Measurements from ENCODE around the gene FAM184B. TPM values are rescaled to one million over a fixed set of nuclear protein-coding genes. Genes with fewer than 3 reads are reported as not detected.
"Not testable (repeated sequence)": the region's sequence is repeated elsewhere in the genome, so short reads cannot be mapped to it uniquely, and the experiment has no call there.

The FAM184B gene
- total RNA-seq, 1 donor from 2014 or later, result 0.02 TPM

- DNase-seq, result no peak
- Mint-ChIP-seq H3K27me3 (no peaks in the 10 kb centered on the region), H3K9me3 (peaks cover 11% of the 10 kb centered on the region), H3K27ac (no peak overlapping the region), H3K36me3 (ENCODE audit: low read depth) (no peaks in the 10 kb centered on the region), H3K4me1 (no peaks in the 10 kb centered on the region), H3K4me3 (no peak overlapping the region)
- no peak for ATAC-seq (ENCODE audit: low read depth)
- intact Hi-C loops (cut with micrococcal nuclease), result no loop called here
- POLR2A ChIA-PET, result no interaction called here
- CTCF ChIA-PET, result no interaction called here
- TF ChIP-seq CTCF (IDR thresholded peaks at IDR 0.05), result no peak
Observed at GRCh38 chr4:17694552-17694951, 86.9 kb downstream of the FAM184B start.

GRCh38 chr4:17690898-17691297 lies 90.5 kb downstream of the FAM184B start:
- Mint-ChIP-seq H3K27me3 (no peaks in the 10 kb centered on the region), H3K27ac (no peak overlapping the region), H3K4me3 (no peak overlapping the region), H3K36me3 (ENCODE audit: low read depth) (no peaks in the 10 kb centered on the region), H3K9me3 (no peaks in the 10 kb centered on the region), H3K4me1 (no peaks in the 10 kb centered on the region)
- DNase-seq (no peak), ATAC-seq (ENCODE audit: low read depth) (no peak)
- CTCF ChIA-PET, result interaction anchor here (1.6 kb wide), 1 partner anchor 118 kb away, joined by 3 read pairs; no protein-coding TSS in a partner anchor
- intact Hi-C loops (cut with micrococcal nuclease), result no loop called here
- no peak for TF ChIP-seq CTCF (IDR thresholded peaks at IDR 0.05)
- POLR2A ChIA-PET, result no interaction called here

GRCh38 chr4:17690135-17690534 lies 91.3 kb downstream of the FAM184B start:
- no peak for DNase-seq

GRCh38 chr4:17688011-17688441 lies 93.4 kb downstream of the FAM184B start:
- Mint-ChIP-seq H3K4me3 (no peak overlapping the region), H3K36me3 (ENCODE audit: low read depth) (no peaks in the 10 kb centered on the region), H3K27ac (no peak overlapping the region), H3K9me3 (no peaks in the 10 kb centered on the region), H3K27me3 (no peaks in the 10 kb centered on the region), H3K4me1 (no peaks in the 10 kb centered on the region)
- ChIA-PET POLR2A (no interaction called here), CTCF (no interaction called here)
- intact Hi-C loops (cut with micrococcal nuclease), result no loop called here
- DNase-seq (no peak), ATAC-seq (ENCODE audit: low read depth) (no peak)
- TF ChIP-seq CTCF (IDR thresholded peaks at IDR 0.05), result no peak

More at GRCh38 chr4:17690135-17690534, 91.3 kb downstream of the FAM184B start:
- ChIA-PET CTCF (no interaction called here), POLR2A (no interaction called here)
- intact Hi-C loops (cut with micrococcal nuclease), result no loop called here
- Mint-ChIP-seq H3K9me3 (no peaks in the 10 kb centered on the region), H3K36me3 (ENCODE audit: low read depth) (no peaks in the 10 kb centered on the region), H3K27me3 (no peaks in the 10 kb centered on the region), H3K4me1 (no peaks in the 10 kb centered on the region), H3K4me3 (no peak overlapping the region), H3K27ac (no peak overlapping the region)
- no peak for ATAC-seq (ENCODE audit: low read depth)
- TF ChIP-seq CTCF (IDR thresholded peaks at IDR 0.05), result no peak

GRCh38 chr4:17687237-17687857 lies 94.1 kb downstream of the FAM184B start:
- CTCF ChIA-PET, result no interaction called here

GRCh38 chr4:17684648-17685047 lies 96.8 kb downstream of the FAM184B start:
- intact Hi-C loops (cut with micrococcal nuclease); H3K36me3 Mint-ChIP-seq (ENCODE audit: low read depth); H3K9me3 Mint-ChIP-seq; H3K4me3 Mint-ChIP-seq; ATAC-seq (ENCODE audit: low read depth); H3K27ac Mint-ChIP-seq; CTCF ChIA-PET; DNase-seq; POLR2A ChIA-PET; H3K27me3 Mint-ChIP-seq; H3K4me1 Mint-ChIP-seq: not testable (repeated sequence)

More at GRCh38 chr4:17687237-17687857, 94.1 kb downstream of the FAM184B start:
- H3K36me3 Mint-ChIP-seq (ENCODE audit: low read depth), result no peaks in the 10 kb centered on the region
- H3K4me1 Mint-ChIP-seq, result no peaks in the 10 kb centered on the region
- POLR2A ChIA-PET, result no interaction called here
- H3K4me3 Mint-ChIP-seq, result no peak overlapping the region
- no peaks in the 10 kb centered on the region for H3K9me3 Mint-ChIP-seq
- intact Hi-C loops (cut with micrococcal nuclease), result no loop called here
- no peak overlapping the region for H3K27ac Mint-ChIP-seq
- ATAC-seq (ENCODE audit: low read depth) (no peak), DNase-seq (no peak)
- H3K27me3 Mint-ChIP-seq, result no peaks in the 10 kb centered on the region
- no peak for TF ChIP-seq CTCF (IDR thresholded peaks at IDR 0.05)
